Liver (tissue), 9 donors: ENCODE data around the gene MAP3K15. TPM values are rescaled to one million over a fixed set of nuclear protein-coding genes. Genes with fewer than 3 reads are reported as not detected.

Experiments
- DNase-seq: peaks from one replicate; pipeline ENCODE4 v3.0.0-alpha.2; 2017; ENCODE audit warnings: low spot score
- H3K27ac ChIP-seq, 2 donors: one replicate each; pipeline ENCODE4 v1.7.0; 2013; ENCODE audit warnings: inconsistent platforms in 2 of 2, low read length in 2 of 2, control low read depth in 1 of 2, low read depth in 1 of 2, mild to moderate bottlenecking in 1 of 2
- H3K27me3 ChIP-seq, 4 donors: one replicate each; pipeline versions ENCODE4 v1.6.1 to v1.7.0; 2013; ENCODE audit warnings: low read length in 3 of 4, inconsistent platforms in 1 of 4, mild to moderate bottlenecking in 1 of 4, moderate library complexity in 1 of 4; ENCODE audit not compliant: control insufficient read depth in 4 of 4, insufficient read depth in 4 of 4
- H3K36me3 ChIP-seq, 4 donors: one replicate each; pipeline versions ENCODE4 v1.6.1 to v1.7.0; 2013; ENCODE audit warnings: low read length in 3 of 4, mild to moderate bottlenecking in 3 of 4, low read depth in 1 of 4, moderate library complexity in 1 of 4; ENCODE audit not compliant: control insufficient read depth in 4 of 4, insufficient read depth in 3 of 4
- H3K4me1 ChIP-seq, 4 donors: one replicate each; pipeline versions ENCODE4 v1.6.1 to v1.7.0; 2013; ENCODE audit warnings: low read length in 3 of 4, mild to moderate bottlenecking in 3 of 4, moderate library complexity in 1 of 4; ENCODE audit not compliant: control insufficient read depth in 4 of 4, insufficient read depth in 4 of 4
- H3K4me3 ChIP-seq, 3 donors: one replicate each; pipeline versions ENCODE4 v1.6.1 to v1.7.0; 2013; ENCODE audit warnings: low read length in 3 of 3, control low read depth in 1 of 3, low read depth in 1 of 3, mild to moderate bottlenecking in 1 of 3
- H3K9ac ChIP-seq, 2 donors: one replicate each; pipeline ENCODE4 v1.7.0; 2013; ENCODE audit warnings: low read length in 2 of 2, mild to moderate bottlenecking in 2 of 2, moderate library complexity in 2 of 2, control low read depth in 1 of 2, low read depth in 1 of 2
- H3K9me3 ChIP-seq, 4 donors: one replicate each; pipeline versions ENCODE4 v1.6.1 to v1.7.0; 2013; ENCODE audit warnings: low read length in 3 of 4; ENCODE audit not compliant: control insufficient read depth in 4 of 4
- EGR1 ChIP-seq, 2 donors: IDR thresholded peaks; 2 replicates each; pipeline ENCODE4 v1.6.1; 2016 to 2018; ENCODE audit warnings: antibody characterized with exemption in 2 of 2, low read depth in 2 of 2
- FOXA1 ChIP-seq: IDR thresholded peaks from 2 replicates; pipeline ENCODE4 v1.6.1; 2016; ENCODE audit warnings: antibody characterized with exemption
- FOXA2 ChIP-seq: IDR thresholded peaks from 2 replicates; pipeline ENCODE4 v1.6.1; 2016; ENCODE audit warnings: antibody characterized with exemption
- GABPA ChIP-seq, 2 donors: IDR thresholded peaks in 1 of 2; conservative IDR thresholded peaks in 1 of 2; 2 replicates each; pipeline ENCODE4 v1.6.1; 2016; ENCODE audit warnings: antibody characterized with exemption in 2 of 2, mild to moderate bottlenecking in 1 of 2, moderate library complexity in 1 of 2
- HNF4A ChIP-seq, 2 donors: conservative IDR thresholded peaks; 2 replicates each; pipeline ENCODE4 v1.6.1; 2016; ENCODE audit warnings: antibody characterized with exemption in 2 of 2, mild to moderate bottlenecking in 2 of 2
- HNF4G ChIP-seq: IDR thresholded peaks from 2 replicates; pipeline ENCODE4 v1.6.1; 2016; ENCODE audit warnings: antibody characterized with exemption
- JUND ChIP-seq, 2 donors: IDR thresholded peaks; 2 replicates each; pipeline ENCODE4 v1.6.1; 2016; ENCODE audit warnings: antibody characterized with exemption in 2 of 2
- RAD21 ChIP-seq, 2 donors: IDR thresholded peaks; 2 replicates each; pipeline ENCODE4 v1.6.1; 2016; ENCODE audit warnings: antibody characterized with exemption in 2 of 2, mild to moderate bottlenecking in 2 of 2
- REST ChIP-seq: IDR thresholded peaks from 2 replicates; pipeline ENCODE4 v1.6.1; 2016; ENCODE audit warnings: antibody characterized with exemption, mild to moderate bottlenecking
- RXRA ChIP-seq, 2 donors: IDR thresholded peaks; 2 replicates each; pipeline ENCODE4 v1.6.1; 2017 to 2018; ENCODE audit warnings: antibody characterized with exemption in 2 of 2, mild to moderate bottlenecking in 1 of 2
- SP1 ChIP-seq: IDR thresholded peaks from 2 replicates; pipeline ENCODE4 v1.6.1; 2018; ENCODE audit warnings: antibody characterized with exemption, mild to moderate bottlenecking
- TAF1 ChIP-seq: conservative IDR thresholded peaks from 2 replicates; pipeline ENCODE4 v1.6.1; 2016; ENCODE audit warnings: antibody characterized with exemption, mild to moderate bottlenecking
- YY1 ChIP-seq: IDR thresholded peaks from 2 replicates; pipeline ENCODE4 v1.6.1; 2016; ENCODE audit warnings: antibody characterized with exemption, mild to moderate bottlenecking
- ZBTB33 ChIP-seq: IDR thresholded peaks from 2 replicates; pipeline ENCODE4 v1.6.1; 2016; ENCODE audit warnings: antibody characterized with exemption
- WGBS: extraction: QIAGEN DNeasy Blood & Tissue Kit; methylation state at CpG from one replicate; pipeline ENCODE4 v1.1.7; 2013; 5-methylcytosine and 5-hydroxymethylcytosine counted together
- polyA plus RNA-seq, 2 donors: library from polyadenylated mRNA; stranded (reverse) in 1 of 2; unstranded in 1 of 2; fragments of 200-250 nt in 1 of 2; fragments of >200 nt in 1 of 2; fragmentation: Nextera tagmentation in 1 of 2; extraction: Ambion mirVana in 1 of 2; gene quantifications; one replicate each; pipeline versions ENCODE4 v1.2.1 to v1.2.3, GENCODE V29; 2013 to 2015
- total RNA-seq, 2 donors: library from RNA; depleted of rRNA; stranded (reverse); fragments of >200 nt; gene quantifications; one replicate each; pipeline ENCODE4 v1.2.3, GENCODE V29; 2014
- TF ChIP-seq, protein P1 (sequence below): IDR thresholded peaks from 2 replicates; pipeline ENCODE4 v1.6.1; 2016; ENCODE audit warnings: antibody characterized with exemption
- TF ChIP-seq, protein P2 (sequence below): IDR thresholded peaks from 2 replicates; pipeline ENCODE4 v1.6.1; 2016; ENCODE audit warnings: antibody characterized with exemption
- TF ChIP-seq, protein P3 (sequence below): fragments of 150-350 bp; IDR thresholded peaks from 2 replicates; pipeline ENCODE4 v1.5.1; 2017; ENCODE audit warnings: improper control_type of control experiment, low read depth, low read length; ENCODE audit not compliant: missing input control
- donor health status: healthy.
- donor health status: healthy.
- donor health status: healthy.
- donor health status: healthy.
- donor health status: healthy.

The MAP3K15 gene
- total and polyA plus RNA-seq, 4 donors, result 0.09 to 0.28 TPM; not detected in 2

DNA sequence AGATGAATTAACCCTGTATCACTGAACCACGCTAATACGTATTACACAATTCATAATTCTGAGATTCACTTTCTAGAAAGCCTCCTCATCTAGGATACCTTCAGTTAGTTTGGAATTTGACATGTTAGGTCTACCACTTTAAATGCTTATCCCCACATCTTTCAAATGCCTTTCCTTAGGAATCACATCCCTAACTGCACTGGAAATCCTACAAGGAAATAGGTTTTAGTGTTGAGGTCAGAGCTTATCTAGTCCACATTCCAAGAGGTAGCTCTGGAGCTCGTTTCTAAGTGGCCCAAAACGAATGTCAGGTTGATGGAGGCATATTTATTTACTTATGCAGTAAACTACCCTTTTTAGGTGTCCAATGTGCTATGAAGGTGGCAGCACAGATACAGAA, 153.6 kb downstream of the MAP3K15 start:
- Histone ChIP-seq H3K27me3 (no peaks in the 10 kb centered on the region), H3K27ac (no peak overlapping the region), H3K9ac (no peak overlapping the region), H3K9me3 (no peaks in the 10 kb centered on the region), H3K36me3 (peaks cover 6 to 42% (median 21%) of the 10 kb centered on the region in 4 donors), H3K4me3 (no peak overlapping the region), H3K4me1 (no peaks in the 10 kb centered on the region)
- TF ChIP-seq YY1 (no peak), RXRA (IDR thresholded peaks at IDR 0.05) (no peak), ZBTB33 (no peak), JUND (IDR thresholded peaks at IDR 0.05) (no peak), SP1 (no peak), GABPA (IDR thresholded peaks at IDR 0.05 in 1 of 2, conservative IDR thresholded peaks at IDR 0.05 in 1 of 2) (no peak), REST (no peak), HNF4A (conservative IDR thresholded peaks at IDR 0.05) (no peak), RAD21 (IDR thresholded peaks at IDR 0.05) (no peak), TAF1 (no peak), HNF4G (no peak), FOXA1 (no peak), EGR1 (IDR thresholded peaks at IDR 0.05; ENCODE audit: low read depth in 2 of 2) (no peak), FOXA2 (no peak)
- TF ChIP-seq, protein P1, sequence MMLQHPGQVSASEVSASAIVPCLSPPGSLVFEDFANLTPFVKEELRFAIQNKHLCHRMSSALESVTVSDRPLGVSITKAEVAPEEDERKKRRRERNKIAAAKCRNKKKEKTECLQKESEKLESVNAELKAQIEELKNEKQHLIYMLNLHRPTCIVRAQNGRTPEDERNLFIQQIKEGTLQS, result no peak
- TF ChIP-seq, protein P2, sequence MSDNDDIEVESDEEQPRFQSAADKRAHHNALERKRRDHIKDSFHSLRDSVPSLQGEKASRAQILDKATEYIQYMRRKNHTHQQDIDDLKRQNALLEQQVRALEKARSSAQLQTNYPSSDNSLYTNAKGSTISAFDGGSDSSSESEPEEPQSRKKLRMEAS, result no peak
- TF ChIP-seq, protein P3, sequence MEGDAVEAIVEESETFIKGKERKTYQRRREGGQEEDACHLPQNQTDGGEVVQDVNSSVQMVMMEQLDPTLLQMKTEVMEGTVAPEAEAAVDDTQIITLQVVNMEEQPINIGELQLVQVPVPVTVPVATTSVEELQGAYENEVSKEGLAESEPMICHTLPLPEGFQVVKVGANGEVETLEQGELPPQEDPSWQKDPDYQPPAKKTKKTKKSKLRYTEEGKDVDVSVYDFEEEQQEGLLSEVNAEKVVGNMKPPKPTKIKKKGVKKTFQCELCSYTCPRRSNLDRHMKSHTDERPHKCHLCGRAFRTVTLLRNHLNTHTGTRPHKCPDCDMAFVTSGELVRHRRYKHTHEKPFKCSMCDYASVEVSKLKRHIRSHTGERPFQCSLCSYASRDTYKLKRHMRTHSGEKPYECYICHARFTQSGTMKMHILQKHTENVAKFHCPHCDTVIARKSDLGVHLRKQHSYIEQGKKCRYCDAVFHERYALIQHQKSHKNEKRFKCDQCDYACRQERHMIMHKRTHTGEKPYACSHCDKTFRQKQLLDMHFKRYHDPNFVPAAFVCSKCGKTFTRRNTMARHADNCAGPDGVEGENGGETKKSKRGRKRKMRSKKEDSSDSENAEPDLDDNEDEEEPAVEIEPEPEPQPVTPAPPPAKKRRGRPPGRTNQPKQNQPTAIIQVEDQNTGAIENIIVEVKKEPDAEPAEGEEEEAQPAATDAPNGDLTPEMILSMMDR, result no peak
- 72% methylated on average over 4 of the region's 4 CpGs for WGBS
- no peak for DNase-seq

- DNase-seq, result no peak
- H3K36me3 ChIP-seq, result peaks cover 6 to 49% (median 23%) of the 10 kb centered on the region in 4 donors
- 92% methylated on average over 6 of the region's 6 CpGs for WGBS
These were observed 154.4 kb downstream of the MAP3K15 start for GRCh38 chrX:19360903-19361302.

More at GRCh38 chrX:19360903-19361302, 154.4 kb downstream of the MAP3K15 start:
- Histone ChIP-seq H3K4me3 (no peak overlapping the region), H3K27ac (no peak overlapping the region), H3K9ac (no peak overlapping the region), H3K9me3 (no peaks in the 10 kb centered on the region), H3K4me1 (no peaks in the 10 kb centered on the region), H3K27me3 (no peaks in the 10 kb centered on the region)
- TF ChIP-seq, protein P2, result no peak
- TF ChIP-seq HNF4G, result no peak
